HCT116 (cell line): ENCODE results near the gene KLK8. TPM values are rescaled to one million over a fixed set of nuclear protein-coding genes. Genes with fewer than 3 reads are reported as not detected.

Source experiments
- ATAC-seq: fragments of 200-7000 bp; cut with Tn5 transposase; 2 replicates; pipeline ENCODE4 v1.9.1; 2020; ENCODE audit warnings: mild to moderate bottlenecking, moderate library complexity
- BruUV-seq: library from RNA; stranded (reverse); fragments of 400-500 nt; replicated peaks from 2 replicates; lab custom pipeline; 2021; lab: Mats Ljungman, UMichigan
- CTCF ChIA-PET: fragments of 300-600 bp; sonication (Branson Sonifier 250); formaldehyde crosslinking; loops from one replicate; lab custom pipeline; 2021; ENCODE audit warnings: antibody characterized with exemption; lab: Charles Lee
- POLR2A ChIA-PET: fragments of 300-600, 350-600 bp; sonication (Branson Sonifier 250); formaldehyde crosslinking; loops from one replicate; lab custom pipeline; 2021; ENCODE audit warnings: antibody characterized with exemption; lab: Charles Lee
- RAD21 ChIA-PET, 2 experiments: fragments of 300-600 bp; sonication (Branson Sonifier 250); formaldehyde crosslinking; loops; one replicate each; lab custom pipeline; 2023; ENCODE audit warnings: low total read pairs in 2 of 2; ENCODE audit not compliant: uncharacterized antibody in 2 of 2, unreplicated experiment in 2 of 2, low non-redundant PET in 1 of 2; lab: Charles Lee
- DNase-seq: peaks from one replicate; pipeline ENCODE4 v3.0.0-alpha.2; 2010; ENCODE audit warnings: low read depth, low spot score
- H2AFZ ChIP-seq: fragments of 200-600 bp; shearing (Covaris generic), sonication (generic); 2 replicates; pipeline ENCODE4 v1.6.1; 2017; ENCODE audit warnings: low read depth, mixed run types, mixed read lengths, antibody characterized with exemption, low read length; ENCODE audit not compliant: poor library complexity, severe bottlenecking
- H3K27ac ChIP-seq: 2 replicates; pipeline ENCODE4 v1.5.1; 2012; ENCODE audit warnings: low read depth, low read length
- H3K27me3 ChIP-seq: fragments of 200-600 bp; sonication (generic); 2 replicates; pipeline ENCODE4 v1.6.1; 2016; ENCODE audit warnings: mixed run types, low read length, mixed read lengths; ENCODE audit not compliant: insufficient read depth
- H3K36me3 ChIP-seq, 2 experiments: fragments of 200-500 bp in 1 of 2; fragments of 200-600 bp in 1 of 2; sonication (Bioruptor generic) in 1 of 2; sonication (generic) in 1 of 2; 2 replicates each; pipeline versions ENCODE4 v1.5.1 to v1.6.1; 2014 to 2016; ENCODE audit warnings: low read length in 2 of 2, inconsistent platforms in 1 of 2, mixed read lengths in 1 of 2, mixed run types in 1 of 2; ENCODE audit not compliant: insufficient read depth in 2 of 2, control insufficient read depth in 1 of 2
- H3K4me1 ChIP-seq, 2 experiments: fragments of 200-600 bp in 1 of 2; sonication (generic) in 1 of 2; 2 replicates each; pipeline versions ENCODE4 v1.5.1 to v1.6.1; 2012 to 2017; ENCODE audit warnings: low read length in 2 of 2, inconsistent platforms in 1 of 2, mild to moderate bottlenecking in 1 of 2, mixed read lengths in 1 of 2, mixed run types in 1 of 2, moderate library complexity in 1 of 2; ENCODE audit not compliant: insufficient read depth in 2 of 2, control insufficient read depth in 1 of 2
- H3K4me2 ChIP-seq: fragments of 200-600 bp; sonication (generic); 2 replicates; pipeline ENCODE4 v1.6.1; 2017; ENCODE audit warnings: mixed run types, low read length, mixed read lengths
- H3K4me3 ChIP-seq, 2 experiments: fragments of 200-600 bp in 1 of 2; sonication (generic) in 1 of 2; replicated peaks in 1 of 2; 2 replicates each; pipeline ENCODE4 v1.5.1; 2011 to 2016; ENCODE audit warnings: low read length in 2 of 2, control low read depth in 1 of 2, low read depth in 1 of 2, mild to moderate bottlenecking in 1 of 2, mixed read lengths in 1 of 2, mixed run types in 1 of 2
- H3K79me2 ChIP-seq: fragments of 200-600 bp; sonication (generic); 2 replicates; pipeline ENCODE4 v1.6.1; 2017; ENCODE audit warnings: mild to moderate bottlenecking, mixed run types, low read length, moderate library complexity, mixed read lengths; ENCODE audit not compliant: insufficient read depth
- H3K9ac ChIP-seq: fragments of 200-600 bp; sonication (generic); 2 replicates; pipeline ENCODE4 v1.6.1; 2016; ENCODE audit warnings: low read length, mixed read lengths
- H3K9me2 ChIP-seq: fragments of 200-600 bp; sonication (generic), shearing (Covaris generic); 2 replicates; pipeline ENCODE4 v1.6.1; 2017; ENCODE audit warnings: mixed run types, mild to moderate bottlenecking, moderate library complexity; ENCODE audit not compliant: insufficient read depth
- H3K9me3 ChIP-seq, 2 experiments: fragments of 200-500 bp in 1 of 2; fragments of 200-600 bp in 1 of 2; sonication (Bioruptor generic) in 1 of 2; sonication (generic) in 1 of 2; 2 replicates each; pipeline ENCODE4 v1.6.1; 2014 to 2017; ENCODE audit warnings: low read length in 2 of 2, mixed read lengths in 2 of 2, inconsistent platforms in 1 of 2, low read depth in 1 of 2, mild to moderate bottlenecking in 1 of 2, mixed run types in 1 of 2, moderate library complexity in 1 of 2; ENCODE audit not compliant: control insufficient read depth in 1 of 2, insufficient read depth in 1 of 2
- H4K20me1 ChIP-seq: fragments of 200-600 bp; sonication (generic), shearing (Covaris generic); 2 replicates; pipeline ENCODE4 v1.6.1; 2017; ENCODE audit warnings: mixed run types, mild to moderate bottlenecking, moderate library complexity; ENCODE audit not compliant: insufficient read depth
- CEBPB ChIP-seq: IDR thresholded peaks from 2 replicates; pipeline ENCODE4 v1.6.1; 2012; ENCODE audit warnings: low read depth
- ELF1 ChIP-seq: IDR thresholded peaks from 2 replicates; pipeline ENCODE4 v1.6.1; 2012; ENCODE audit warnings: low read depth, borderline replicate concordance
- EZH2phosphoT487 ChIP-seq: fragments of 200-600 bp; IDR thresholded peaks from 2 replicates; pipeline ENCODE4 v1.6.1; 2018; ENCODE audit warnings: antibody characterized with exemption, borderline replicate concordance
- POLR2A ChIP-seq: IDR thresholded peaks from 2 replicates; pipeline ENCODE4 v1.7.0; 2011; ENCODE audit warnings: borderline replicate concordance; ENCODE audit not compliant: insufficient read depth, insufficient read length; ENCODE audit errors: extremely low read depth
- POLR2AphosphoS5 ChIP-seq: IDR thresholded peaks from 2 replicates; pipeline ENCODE4 v1.6.1; 2011; ENCODE audit warnings: mild to moderate bottlenecking, low read depth, low read length, moderate library complexity
- SIN3A ChIP-seq: IDR thresholded peaks from 2 replicates; pipeline ENCODE4 v1.6.1; 2012; ENCODE audit warnings: low read depth
- SRF ChIP-seq: IDR thresholded peaks from 2 replicates; pipeline ENCODE4 v1.6.1; 2012; ENCODE audit warnings: low read depth
- TCF7L2 ChIP-seq: IDR thresholded peaks from 2 replicates; pipeline ENCODE4 v1.7.0; 2011; ENCODE audit warnings: borderline replicate concordance, inconsistent platforms; ENCODE audit not compliant: insufficient read depth, insufficient read length; ENCODE audit errors: extremely low read depth
- ZBTB33 ChIP-seq: IDR thresholded peaks from 2 replicates; pipeline ENCODE4 v1.6.1; 2011; ENCODE audit warnings: mild to moderate bottlenecking, low read length, moderate library complexity; ENCODE audit not compliant: insufficient replicate concordance; ENCODE audit errors: extremely low read depth
- ZFX ChIP-seq: fragments of 450-650 bp; IDR thresholded peaks from 2 replicates; pipeline ENCODE4 v1.6.1; 2017
- ZNF274 ChIP-seq: fragments of 200-500 bp; sonication (Bioruptor generic); IDR thresholded peaks from 2 replicates; pipeline ENCODE4 v1.6.1; 2014; ENCODE audit warnings: mild to moderate bottlenecking, low read depth, low read length, inconsistent platforms
- intact Hi-C: fragments of 100-400 bp; cut with micrococcal nuclease; formaldehyde crosslinking; loops from 2 replicates; pipeline ENCODE4 v1.10.0; 2022
- total RNA-seq: library from RNA; stranded (reverse); gene quantifications from one replicate; pipeline ENCODE4 v1.2.1, GENCODE V29; 2021; ENCODE audit not compliant: unreplicated experiment

Gene KLK8
- total RNA-seq, 1 experiment from 2014 or later: 92.8 TPM

- intact Hi-C loops: no loop called here
Measured at GRCh38 chr19:51022526-51022925, 21.1 kb upstream of the KLK8 start.

More at GRCh38 chr19:51022526-51022925, 21.1 kb upstream of the KLK8 start:
- no peak overlapping the region for H3K27ac ChIP-seq
- no peaks in the 10 kb centered on the region for H3K9me3 ChIP-seq
- no TSS peak for BruUV-seq
- H4K20me1 ChIP-seq: no peaks in the 10 kb centered on the region
- TF ChIP-seq SIN3A (no peak), ZNF274 (no peak), CEBPB (no peak), POLR2AphosphoS5 (no peak), ELF1 (no peak), SRF (no peak), ZFX (no peak), EZH2phosphoT487 (no peak), POLR2A (no peak), ZBTB33 (no peak), TCF7L2 (no peak)
- peaks cover 18 to 51% of the 10 kb centered on the region in 2 experiments for H3K4me1 ChIP-seq
- POLR2A ChIA-PET: no interaction called here
- H2AFZ ChIP-seq: no peak overlapping the region
- RAD21 ChIA-PET: no interaction called here
- ATAC-seq (no peak), DNase-seq (no peak)
- no peaks in the 10 kb centered on the region for H3K27me3 ChIP-seq
- no peaks in the 10 kb centered on the region for H3K79me2 ChIP-seq
- CTCF ChIA-PET: interaction anchor here (2.3 to 7.3 kb wide), 2 partner anchors 72 to 100 kb away, joined by 9 to 140 read pairs; no protein-coding TSS in a partner anchor
- no peak overlapping the region for H3K4me2 ChIP-seq
- H3K4me3 ChIP-seq: no peak overlapping the region
- H3K36me3 ChIP-seq: no peaks in the 10 kb centered on the region
- no peak overlapping the region for H3K9ac ChIP-seq
- H3K9me2 ChIP-seq: no peaks in the 10 kb centered on the region
